Psoas muscle (tissue), 8 donors: ENCODE results near the gene GAPDHS. TPM values are rescaled to one million over a fixed set of nuclear protein-coding genes. Genes with fewer than 3 reads are reported as not detected.

Experiments
- ATAC-seq, 4 donors: fragments of 200-7000 bp; cut with Tn5 transposase; one replicate each; pipeline ENCODE4 v1.9.1; 2020; ENCODE audit warnings: moderate library complexity in 3 of 4, mild to moderate bottlenecking in 2 of 4
- DNase-seq, 2 donors: peaks; one replicate each; pipeline ENCODE4 v3.0.0-alpha.2; 2020
- H3K27ac ChIP-seq: fragments of 200-600 bp; one replicate; pipeline ENCODE4 v1.8.0; 2022
- H3K27me3 ChIP-seq, 3 donors: fragments of 200-600 bp in 1 of 3; one replicate each; pipeline versions ENCODE4 v1.6.1 to v1.8.0; 2013 to 2022; ENCODE audit warnings: low read length in 2 of 3, mild to moderate bottlenecking in 2 of 3, moderate library complexity in 1 of 3; ENCODE audit not compliant: insufficient read depth in 3 of 3
- H3K36me3 ChIP-seq, 2 donors: fragments of 200-600 bp in 1 of 2; one replicate each; pipeline versions ENCODE4 v1.6.1 to v1.8.0; 2013 to 2022; ENCODE audit warnings: low read depth in 1 of 2, mild to moderate bottlenecking in 1 of 2, moderate library complexity in 1 of 2; ENCODE audit not compliant: insufficient read depth in 1 of 2
- H3K4me1 ChIP-seq: fragments of 200-600 bp; one replicate; pipeline ENCODE4 v1.8.0; 2022
- H3K4me3 ChIP-seq: fragments of 200-600 bp; one replicate; pipeline ENCODE4 v1.8.0; 2022; ENCODE audit warnings: mild to moderate bottlenecking
- H3K9me3 ChIP-seq: fragments of 200-600 bp; one replicate; pipeline ENCODE4 v1.8.0; 2022
- WGBS, 3 donors: extraction: QIAGEN DNeasy Blood & Tissue Kit; methylation state at CpG; one replicate each; pipeline versions ENCODE4 v1.1.6 to v1.1.7; 2013; 5-methylcytosine and 5-hydroxymethylcytosine counted together
- intact Hi-C, 2 donors: fragments of 100-400 bp; cut with DNase I; formaldehyde crosslinking; loops; one replicate each; pipeline versions ENCODE4 v1.11.0 to v1.14.2; 2022
- polyA plus RNA-seq, 3 donors: library from polyadenylated mRNA; stranded (reverse); fragments of 200-250 nt; gene quantifications; one replicate each; pipeline ENCODE4 v1.2.3, GENCODE V29; 2013
- total RNA-seq, 4 donors: library from RNA; stranded (reverse); fragmentation: NEBNext Ultra II Directional in 2 of 4; extraction: Animal tissue kit (Norgen Biotek cat#: 25700) in 2 of 4; gene quantifications; one replicate each; pipeline versions ENCODE4 v1.2.1 to v1.2.4, GENCODE V29; 2021 to 2023
- TF ChIP-seq, protein P1 (sequence below): fragments of 200-600 bp; IDR thresholded peaks from one replicate; pipeline ENCODE4 v1.8.0; 2022; ENCODE audit warnings: antibody characterized with exemption
- donor health status: healthy with polysubstance abuse.
- donor health status: DM: no; HTN: no; CAD: no; lungs with moderate emphysema.
- donor health status: Bipolar disorder and iron deficiency.
- donor health status: healthy.
- donor health status: DM: yes; HTN: yes; CAD: no.
- donor health status: DM: no; HTN: no; CAD: no.
- donor health status: DM: no; HTN: no; CAD: no.
- donor health status: DM: yes; HTN: yes; CAD: no.

Gene GAPDHS
- total and polyA plus RNA-seq, 7 donors, result not detected

DNA sequence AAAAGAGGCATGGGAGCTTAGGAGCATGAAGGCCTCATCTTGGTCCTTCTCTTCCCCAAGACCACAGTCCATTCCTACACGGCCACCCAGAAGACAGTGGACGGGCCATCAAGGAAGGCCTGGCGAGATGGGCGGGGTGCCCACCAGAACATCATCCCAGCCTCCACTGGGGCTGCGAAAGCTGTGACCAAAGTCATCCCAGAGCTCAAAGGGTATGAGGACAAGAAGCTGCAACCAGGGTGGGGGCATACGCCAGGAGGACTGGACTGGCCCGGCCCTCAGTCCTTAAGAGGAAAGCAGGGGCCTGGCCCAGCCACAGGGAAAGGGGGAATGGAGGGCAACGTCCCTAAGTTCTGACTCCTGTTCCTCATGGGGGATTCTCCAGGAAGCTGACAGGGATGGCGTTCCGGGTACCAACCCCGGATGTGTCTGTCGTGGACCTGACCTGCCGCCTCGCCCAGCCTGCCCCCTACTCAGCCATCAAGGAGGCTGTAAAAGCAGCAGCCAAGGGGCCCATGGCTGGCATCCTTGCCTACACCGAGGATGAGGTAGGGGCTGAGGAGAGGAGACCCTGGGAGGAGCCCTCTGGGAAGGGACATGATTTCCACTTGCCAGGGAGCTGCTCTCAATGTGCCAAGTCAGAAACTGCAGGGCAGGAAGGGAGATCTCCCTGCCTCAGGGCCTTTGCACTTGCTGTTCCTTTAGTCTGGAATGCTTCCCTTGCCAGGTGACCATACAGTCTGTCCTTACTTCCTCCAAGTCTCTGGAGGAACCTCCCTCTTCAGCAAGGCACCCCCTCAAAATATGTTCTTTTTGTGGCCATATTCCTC, 10.2 kb downstream of the GAPDHS start:
- Histone ChIP-seq H3K36me3 (peaks cover 0 to 19% of the 10 kb centered on the region in 2 donors), H3K4me3 (peak overlapping the region; percentile 79), H3K4me1 (peaks cover 27% of the 10 kb centered on the region), H3K27me3 (no peaks in the 10 kb centered on the region), H3K27ac (no peak overlapping the region), H3K9me3 (no peaks in the 10 kb centered on the region)
- intact Hi-C loops, result loop anchor here (2.0 to 10.0 kb wide), 3 partner anchors 69 to 391 kb away; partner anchors contain the start of genes HAUS5 (in 1 of the 2), LRFN3 (in 1 of the 2) and RBM42 (in 1 of the 2)
- WGBS, 3 donors, result 92 to 96% (median 93%) methylated on average over 15 of the region's 15 CpGs
- ATAC-seq (no peak), DNase-seq (no peak)
- TF ChIP-seq, protein P1, sequence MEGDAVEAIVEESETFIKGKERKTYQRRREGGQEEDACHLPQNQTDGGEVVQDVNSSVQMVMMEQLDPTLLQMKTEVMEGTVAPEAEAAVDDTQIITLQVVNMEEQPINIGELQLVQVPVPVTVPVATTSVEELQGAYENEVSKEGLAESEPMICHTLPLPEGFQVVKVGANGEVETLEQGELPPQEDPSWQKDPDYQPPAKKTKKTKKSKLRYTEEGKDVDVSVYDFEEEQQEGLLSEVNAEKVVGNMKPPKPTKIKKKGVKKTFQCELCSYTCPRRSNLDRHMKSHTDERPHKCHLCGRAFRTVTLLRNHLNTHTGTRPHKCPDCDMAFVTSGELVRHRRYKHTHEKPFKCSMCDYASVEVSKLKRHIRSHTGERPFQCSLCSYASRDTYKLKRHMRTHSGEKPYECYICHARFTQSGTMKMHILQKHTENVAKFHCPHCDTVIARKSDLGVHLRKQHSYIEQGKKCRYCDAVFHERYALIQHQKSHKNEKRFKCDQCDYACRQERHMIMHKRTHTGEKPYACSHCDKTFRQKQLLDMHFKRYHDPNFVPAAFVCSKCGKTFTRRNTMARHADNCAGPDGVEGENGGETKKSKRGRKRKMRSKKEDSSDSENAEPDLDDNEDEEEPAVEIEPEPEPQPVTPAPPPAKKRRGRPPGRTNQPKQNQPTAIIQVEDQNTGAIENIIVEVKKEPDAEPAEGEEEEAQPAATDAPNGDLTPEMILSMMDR, result no peak

DNA sequence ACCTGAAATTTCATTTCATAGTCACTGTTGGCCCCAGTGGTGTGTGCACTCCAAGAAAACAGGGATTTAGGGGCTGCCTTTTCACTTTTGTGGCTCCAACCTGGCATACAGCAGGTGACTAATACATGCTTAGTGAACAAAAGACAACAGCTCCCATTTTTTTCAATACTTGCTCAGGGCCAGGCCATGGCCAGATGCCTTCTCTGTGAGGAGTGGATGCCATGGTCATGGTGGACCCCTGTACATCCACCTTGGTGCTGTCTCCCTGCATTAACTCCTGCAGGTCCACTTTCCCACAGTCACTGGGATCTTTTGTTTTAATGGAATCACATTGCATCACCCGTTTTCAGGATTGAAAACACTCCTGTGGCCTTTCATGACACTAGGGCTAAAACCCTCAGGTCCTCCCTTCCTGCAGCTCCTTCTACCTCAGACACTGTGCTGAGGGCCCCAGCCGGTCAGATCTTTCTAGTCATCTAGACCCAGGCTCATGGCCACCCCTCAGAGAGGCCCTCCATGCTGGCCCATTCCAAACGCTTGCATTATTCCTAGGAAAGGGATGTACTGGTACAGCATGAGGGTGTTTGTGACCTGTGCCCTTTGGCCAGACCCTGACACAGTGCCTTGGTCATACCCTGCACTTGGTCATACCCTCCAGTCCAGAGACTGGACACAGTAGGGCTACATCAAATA, 11.0 kb downstream of the GAPDHS start:
- H3K9me3 ChIP-seq, result no peaks in the 10 kb centered on the region
- H3K27me3 ChIP-seq, result no peaks in the 10 kb centered on the region
- DNase-seq (no peak), ATAC-seq (no peak)
- H3K4me1 ChIP-seq, result peaks cover 27% of the 10 kb centered on the region
- H3K36me3 ChIP-seq, result peaks cover 0 to 19% of the 10 kb centered on the region in 2 donors
- TF ChIP-seq, protein P1, result no peak
- intact Hi-C loops, result loop anchor here (2.0 to 10.0 kb wide), 3 partner anchors 68 to 391 kb away; partner anchors contain the start of genes HAUS5 (in 1 of the 2), LRFN3 (in 1 of the 2) and RBM42 (in 1 of the 2)
- peak overlapping the region; percentile 90 for H3K27ac ChIP-seq
- 68 to 80% (median 75%) methylated on average over 3 of the region's 3 CpGs for WGBS, 3 donors
- peak overlapping the region; percentile 79 for H3K4me3 ChIP-seq

DNA sequence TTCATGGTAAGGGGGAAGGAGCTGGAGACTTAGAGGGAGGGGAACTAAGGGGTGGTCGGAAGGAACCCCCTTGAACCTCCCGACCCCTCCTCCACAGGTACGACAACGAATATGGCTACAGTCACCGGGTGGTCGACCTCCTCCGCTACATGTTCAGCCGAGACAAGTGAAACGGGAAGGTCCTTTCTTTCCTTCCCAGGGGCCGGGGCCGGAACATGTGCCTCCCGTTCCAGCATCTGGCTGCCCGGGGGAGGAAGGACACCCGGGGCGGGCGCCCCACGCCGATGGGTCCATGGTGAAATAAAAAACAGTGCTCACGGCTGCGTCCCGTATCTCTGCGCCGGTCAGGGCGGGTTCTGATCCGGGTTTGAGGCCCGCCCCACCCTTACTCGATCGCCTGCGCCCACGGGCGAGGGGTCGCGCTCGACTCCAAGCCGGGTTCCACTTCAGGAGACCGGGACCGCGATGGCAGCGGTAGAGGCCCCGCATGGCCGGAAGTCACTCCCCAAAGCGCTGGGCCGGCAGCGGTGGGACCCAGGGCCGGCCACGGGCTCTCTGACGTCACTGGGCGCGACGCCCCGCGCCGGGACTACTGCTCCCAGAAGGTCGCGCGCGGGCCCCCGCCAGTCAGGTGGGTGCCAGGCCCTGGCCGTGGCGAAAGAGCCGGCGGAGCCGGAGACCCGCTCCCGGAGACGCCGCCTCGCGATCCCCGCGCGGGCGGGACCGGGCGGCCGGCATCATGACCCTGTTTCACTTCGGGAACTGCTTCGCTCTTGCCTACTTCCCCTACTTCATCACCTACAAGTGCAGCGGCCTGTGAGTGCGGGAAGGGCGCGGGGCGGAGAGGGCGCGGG, 12.0 kb downstream of the GAPDHS start, which contains the start of gene TMEM147:
Gene TMEM147 (plus strand): TSS at position 626 of the 854 bp plus-strand sequence. CDS start 114 bp downstream, at position 740.
- 0% methylated on average over 61 to 85 of the region's 85 CpGs for WGBS, 3 donors
- intact Hi-C loops, result loop anchor here (2.0 to 10.0 kb wide), 4 partner anchors 84 to 390 kb away; partner anchors contain the start of genes COX6B1 (in 1 of the 2), KMT2B (in 1 of the 2), LRFN3 (in 1 of the 2) and RBM42 (in 1 of the 2)
- peaks cover 27% of the 10 kb centered on the region for H3K4me1 ChIP-seq

More for the DNA sequence above, 12.0 kb downstream of the GAPDHS start, which contains the start of gene TMEM147:
- TF ChIP-seq, protein P1, result no peak
- ATAC-seq, result peak; percentile 98 to 99 (median 99)
- Histone ChIP-seq H3K36me3 (peaks cover 0 to 19% of the 10 kb centered on the region in 2 donors), H3K27ac (peak within 1 kb of the TSS; percentile 90), H3K9me3 (no peaks in the 10 kb centered on the region), H3K4me3 (peak within 1 kb of the TSS; percentile 79), H3K27me3 (no peaks in the 10 kb centered on the region)
- DNase-seq, result peak; percentile 97
